ENCODE measurements around the gene DTNA. TPM values are rescaled to one million over a fixed set of nuclear protein-coding genes. Genes with fewer than 3 reads are reported as not detected.
"Not testable (repeated sequence)": the region's sequence is repeated elsewhere in the genome, so short reads cannot be mapped to it uniquely, and the experiment has no call there.

The DTNA gene
- total and polyA plus RNA-seq, 5 experiments from 2014 or later: not detected

- POLR2A ChIA-PET: no interaction called here
- ATAC-seq: no peak
- Mint-ChIP-seq H3K4me1 (no peaks in the 10 kb centered on the region), H3K4me3 (no peak overlapping the region), H3K27me3 (no peaks in the 10 kb centered on the region), H3K36me3 (no peaks in the 10 kb centered on the region), H3K9me3 (no peaks in the 10 kb centered on the region), H3K27ac (no peak overlapping the region)
- no peak for DNase-seq
These were observed 171.1 kb downstream of the DTNA start for GRCh38 chr18:34880882-34881834.

GRCh38 chr18:34884436-34884835 lies 174.3 kb downstream of the DTNA start:
- POLR2A ChIA-PET: no interaction called here
- H3K4me1 Mint-ChIP-seq: no peaks in the 10 kb centered on the region
- peaks cover 0 to 1% (median 0%) of the 10 kb centered on the region in 5 donors for H3K27me3 Mint-ChIP-seq
- no peak overlapping the region for H3K4me3 Mint-ChIP-seq
- H3K36me3 Mint-ChIP-seq: no peaks in the 10 kb centered on the region
- H3K9me3 Mint-ChIP-seq: no peaks in the 10 kb centered on the region
- ATAC-seq: no peak
- H3K27ac Mint-ChIP-seq: no peak overlapping the region
- no peak for DNase-seq

- Mint-ChIP-seq H3K36me3 (no peaks in the 10 kb centered on the region), H3K27ac (no peak overlapping the region), H3K27me3 (peaks cover 0 to 4% (median 1%) of the 10 kb centered on the region in 5 donors), H3K9me3 (no peaks in the 10 kb centered on the region), H3K4me1 (no peaks in the 10 kb centered on the region), H3K4me3 (no peak overlapping the region)
- DNase-seq (no peak), ATAC-seq (no peak)
- POLR2A ChIA-PET: no interaction called here
These were observed 176.1 kb downstream of the DTNA start for GRCh38 chr18:34886177-34886576.

GRCh38 chr18:34887881-34888580 lies 177.9 kb downstream of the DTNA start:
- Mint-ChIP-seq H3K27ac (no peak overlapping the region), H3K4me3 (no peak overlapping the region), H3K36me3 (no peaks in the 10 kb centered on the region), H3K27me3 (peaks cover 1 to 8% (median 5%) of the 10 kb centered on the region in 5 donors), H3K4me1 (no peaks in the 10 kb centered on the region), H3K9me3 (peaks cover 0 to 1% (median 0%) of the 10 kb centered on the region in 9 donors)
- ATAC-seq (no peak), DNase-seq (no peak)
- POLR2A ChIA-PET: no interaction called here

- no peak for ATAC-seq
- H3K27ac Mint-ChIP-seq: no peak overlapping the region
- no peak for DNase-seq
- H3K27me3 Mint-ChIP-seq: peaks cover 5 to 17% (median 12%) of the 10 kb centered on the region in 5 donors
- no peaks in the 10 kb centered on the region for H3K4me1 Mint-ChIP-seq
- POLR2A ChIA-PET: no interaction called here
- H3K4me3 Mint-ChIP-seq: no peak overlapping the region
- H3K9me3 Mint-ChIP-seq: peaks cover 0 to 15% (median 3%) of the 10 kb centered on the region in 9 donors
- peaks cover 0 to 8% (median 5%) of the 10 kb centered on the region in 3 donors for H3K36me3 Mint-ChIP-seq
These were observed 180.5 kb downstream of the DTNA start for GRCh38 chr18:34890486-34891085.

GRCh38 chr18:34892379-34892778 lies 182.3 kb downstream of the DTNA start:
- DNase-seq (no peak), ATAC-seq (no peak)
- H3K4me3 Mint-ChIP-seq: no peak overlapping the region

GRCh38 chr18:34893239-34893638 lies 183.1 kb downstream of the DTNA start:
- H3K4me1 Mint-ChIP-seq: no peaks in the 10 kb centered on the region
- H3K27ac Mint-ChIP-seq: no peak overlapping the region
- no peak overlapping the region for H3K4me3 Mint-ChIP-seq
- DNase-seq: no peak
- peaks cover 0 to 9% (median 5%) of the 10 kb centered on the region in 3 donors for H3K36me3 Mint-ChIP-seq
- H3K9me3 Mint-ChIP-seq: peaks cover 0 to 15% (median 5%) of the 10 kb centered on the region in 9 donors
- no peak for ATAC-seq
- POLR2A ChIA-PET: no interaction called here
- H3K27me3 Mint-ChIP-seq: peaks cover 7 to 17% (median 15%) of the 10 kb centered on the region in 5 donors

More at GRCh38 chr18:34892379-34892778, 182.3 kb downstream of the DTNA start:
- POLR2A ChIA-PET: no interaction called here
- H3K4me1 Mint-ChIP-seq: no peaks in the 10 kb centered on the region
- H3K27ac Mint-ChIP-seq: no peak overlapping the region
- H3K27me3 Mint-ChIP-seq: peaks cover 7 to 17% (median 15%) of the 10 kb centered on the region in 5 donors
- H3K36me3 Mint-ChIP-seq: peaks cover 0 to 9% (median 5%) of the 10 kb centered on the region in 3 donors
- peaks cover 0 to 15% (median 5%) of the 10 kb centered on the region in 9 donors for H3K9me3 Mint-ChIP-seq

- no peak overlapping the region for H3K27ac Mint-ChIP-seq
- H3K27me3 Mint-ChIP-seq: no peaks in the 10 kb centered on the region
- ATAC-seq (no peak), DNase-seq (no peak)
- no peaks in the 10 kb centered on the region for H3K4me1 Mint-ChIP-seq
- no peaks in the 10 kb centered on the region for H3K36me3 Mint-ChIP-seq
- no peak overlapping the region for H3K4me3 Mint-ChIP-seq
- POLR2A ChIA-PET: no interaction called here
- no peaks in the 10 kb centered on the region for H3K9me3 Mint-ChIP-seq
These were observed 191.2 kb downstream of the DTNA start for GRCh38 chr18:34901299-34901698.

- Mint-ChIP-seq H3K4me1 (no peaks in the 10 kb centered on the region), H3K9me3 (peaks cover 0 to 9% (median 0%) of the 10 kb centered on the region in 9 donors), H3K27ac (no peak overlapping the region), H3K36me3 (peaks cover 0 to 2% (median 0%) of the 10 kb centered on the region in 3 donors), H3K4me3 (no peak overlapping the region), H3K27me3 (no peaks in the 10 kb centered on the region)
- ATAC-seq (no peak), DNase-seq (no peak)
- POLR2A ChIA-PET: no interaction called here
These were observed 194.9 kb downstream of the DTNA start for GRCh38 chr18:34904994-34905393.

- ATAC-seq, H3K27ac Mint-ChIP-seq, H3K27me3 Mint-ChIP-seq, H3K36me3 Mint-ChIP-seq, H3K4me1 Mint-ChIP-seq, DNase-seq, H3K9me3 Mint-ChIP-seq, H3K4me3 Mint-ChIP-seq, POLR2A ChIA-PET: not testable (repeated sequence)
These were observed 196.9 kb downstream of the DTNA start for GRCh38 chr18:34906985-34907384.

GRCh38 chr18:34909637-34910364 lies 199.7 kb downstream of the DTNA start:
- POLR2A ChIA-PET: no interaction called here
- no peak overlapping the region for H3K27ac Mint-ChIP-seq
- H3K4me1 Mint-ChIP-seq: no peaks in the 10 kb centered on the region
- no peak overlapping the region for H3K4me3 Mint-ChIP-seq
- ATAC-seq (no peak), DNase-seq (no peak)
- peaks cover 0 to 2% (median 0%) of the 10 kb centered on the region in 3 donors for H3K36me3 Mint-ChIP-seq
- peaks cover 0 to 3% (median 2%) of the 10 kb centered on the region in 5 donors for H3K27me3 Mint-ChIP-seq
- H3K9me3 Mint-ChIP-seq: peaks cover 0 to 9% (median 0%) of the 10 kb centered on the region in 9 donors

- H3K9me3 Mint-ChIP-seq: peaks cover 0 to 9% (median 0%) of the 10 kb centered on the region in 9 donors
- no peak overlapping the region for H3K27ac Mint-ChIP-seq
These were observed 201.0 kb downstream of the DTNA start for GRCh38 chr18:34911081-34911480.

More at GRCh38 chr18:34911081-34911480, 201.0 kb downstream of the DTNA start:
- DNase-seq (no peak), ATAC-seq (no peak)
- Mint-ChIP-seq H3K4me3 (no peak overlapping the region), H3K27me3 (peaks cover 0 to 4% (median 2%) of the 10 kb centered on the region in 5 donors), H3K4me1 (peaks cover 0 to 1% (median 0%) of the 10 kb centered on the region in 4 donors), H3K36me3 (peaks cover 0 to 2% (median 0%) of the 10 kb centered on the region in 3 donors)
- POLR2A ChIA-PET: no interaction called here
